Posterior cingulate gyrus (tissue), 11 donors: ENCODE results near the gene BOLL.
"Not testable (repeated sequence)": the region's sequence is repeated elsewhere in the genome, so short reads cannot be mapped to it uniquely, and the experiment has no call there.

Experiments used
- DNase-seq, 10 donors: peaks; one replicate each; pipeline versions ENCODE4 v3.0.0 to v3.0.0-alpha.2; 2020 to 2021; ENCODE audit warnings: mixed read lengths in 3 of 10
- intact Hi-C: fragments of 100-400 bp; cut with DNase I; formaldehyde crosslinking; loops from one replicate; pipeline ENCODE4 v1.15.1; 2023

Gene BOLL

DNA sequence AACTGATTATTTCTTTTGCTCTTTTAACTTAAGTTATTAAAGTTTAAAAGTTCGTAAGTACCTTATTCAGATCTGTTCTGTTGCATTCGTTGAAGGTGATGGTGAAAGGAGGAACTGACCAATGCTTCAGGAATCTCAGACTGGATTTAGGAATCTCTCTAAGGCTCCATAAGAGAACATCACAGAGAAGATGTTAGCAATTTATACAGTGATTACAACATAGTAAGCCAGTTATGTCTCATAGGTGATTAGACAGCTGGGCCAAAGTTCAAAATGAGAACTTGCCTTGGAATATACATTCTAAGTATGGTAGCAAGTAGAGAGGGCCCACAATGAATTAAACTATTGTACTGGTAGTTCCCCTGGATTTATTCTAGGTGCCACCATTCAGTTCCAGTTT lies 76.8 kb downstream of the BOLL start:
- no peak for DNase-seq
- intact Hi-C loops = loop anchor here (5.0 kb wide), 2 partner anchors 191 to 589 kb away; partner anchors contain the start of gene MOB4

GRCh38 chr2:197707316-197708213 lies 77.6 kb downstream of the BOLL start:
- DNase-seq = no peak
- intact Hi-C loops = loop anchor here (1.0 to 5.0 kb wide), 3 partner anchors 71 to 590 kb away; partner anchors contain the start of gene MOB4

DNA sequence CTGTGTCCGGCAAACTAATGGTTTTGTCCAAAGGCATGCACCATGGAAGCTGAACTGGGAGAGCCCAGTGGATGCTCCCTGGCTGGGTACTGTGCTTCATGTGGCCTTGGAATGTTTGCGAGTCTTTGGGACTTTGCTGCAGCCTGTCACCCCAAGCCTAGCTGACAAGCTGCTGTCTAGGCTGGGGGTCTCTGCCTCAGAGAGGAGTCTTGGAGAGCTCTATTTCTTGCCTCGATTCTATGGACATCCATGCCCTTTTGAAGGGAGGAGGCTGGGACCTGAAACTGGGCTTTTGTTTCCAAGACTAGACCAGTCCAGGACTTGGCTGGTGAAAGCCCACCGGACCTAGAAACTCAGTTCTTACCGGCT lies 78.3 kb downstream of the BOLL start:
- intact Hi-C loops = loop anchor here (1.0 to 5.0 kb wide), 3 partner anchors 71 to 590 kb away; partner anchors contain the start of gene MOB4
- DNase-seq = no peak

- peak in 4 of 10 donors; percentile 4 to 72 (median 42) for DNase-seq
- intact Hi-C loops = loop anchor here (1.0 to 5.0 kb wide), 4 partner anchors 189 to 591 kb away; partner anchors contain the start of genes COQ10B, HSPD1 and MOB4
These were observed 78.9 kb downstream of the BOLL start for GRCh38 chr2:197705912-197706838.

DNA sequence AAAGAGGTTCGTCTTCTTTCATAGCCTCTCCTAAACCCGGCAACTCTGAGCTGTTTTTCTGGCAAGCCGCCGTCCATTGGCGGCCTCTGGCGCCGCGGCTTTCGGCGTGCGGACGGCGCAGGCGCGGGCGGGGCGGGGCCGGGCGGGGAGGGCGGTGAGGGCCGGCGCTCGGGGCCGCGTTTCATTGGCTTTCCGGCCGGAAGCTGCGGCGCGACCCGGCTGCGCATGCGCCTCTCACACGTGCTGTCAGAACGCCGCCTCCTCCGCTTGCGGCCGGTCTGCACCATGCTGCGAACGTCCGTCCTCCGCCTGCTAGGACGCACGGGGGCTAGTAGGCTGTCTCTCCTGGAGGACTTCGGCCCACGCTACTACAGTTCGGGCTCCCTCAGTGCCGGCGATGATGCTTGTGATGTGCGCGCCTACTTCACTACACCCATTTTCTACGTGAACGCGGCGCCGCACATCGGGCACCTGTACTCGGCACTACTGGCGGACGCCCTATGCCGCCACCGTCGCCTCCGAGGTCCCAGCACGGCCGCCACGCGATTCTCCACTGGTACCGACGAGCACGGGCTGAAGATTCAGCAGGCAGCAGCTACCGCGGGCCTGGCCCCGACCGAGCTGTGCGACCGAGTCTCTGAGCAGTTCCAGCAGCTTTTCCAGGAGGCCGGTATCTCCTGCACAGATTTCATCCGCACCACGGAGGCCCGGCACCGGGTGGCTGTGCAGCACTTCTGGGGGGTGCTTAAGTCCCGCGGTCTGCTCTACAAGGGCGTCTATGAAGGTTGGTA lies 79.8 kb downstream of the BOLL start, which contains the start of gene MARS2:
Gene MARS2, plus strand, starts transcription at position 249 of the 791 bp plus-strand sequence. Its CDS starts 37 bp downstream, at position 286.
- DNase-seq = peak; percentile 86 to 98 (median 90)
- intact Hi-C loops = loop anchor here (1.0 to 5.0 kb wide), 4 partner anchors 188 to 592 kb away; partner anchors contain the start of genes COQ10B, HSPD1 and MOB4

GRCh38 chr2:197704434-197705120 lies 80.5 kb downstream of the BOLL start:
- intact Hi-C loops = loop anchor here (1.0 to 5.0 kb wide), 4 partner anchors 187 to 593 kb away; partner anchors contain the start of genes COQ10B, HSPD1 and MOB4
- DNase-seq = no peak

GRCh38 chr2:197700960-197701359 lies 84.2 kb downstream of the BOLL start:
- no peak for DNase-seq
- intact Hi-C loops = no loop called here

DNA sequence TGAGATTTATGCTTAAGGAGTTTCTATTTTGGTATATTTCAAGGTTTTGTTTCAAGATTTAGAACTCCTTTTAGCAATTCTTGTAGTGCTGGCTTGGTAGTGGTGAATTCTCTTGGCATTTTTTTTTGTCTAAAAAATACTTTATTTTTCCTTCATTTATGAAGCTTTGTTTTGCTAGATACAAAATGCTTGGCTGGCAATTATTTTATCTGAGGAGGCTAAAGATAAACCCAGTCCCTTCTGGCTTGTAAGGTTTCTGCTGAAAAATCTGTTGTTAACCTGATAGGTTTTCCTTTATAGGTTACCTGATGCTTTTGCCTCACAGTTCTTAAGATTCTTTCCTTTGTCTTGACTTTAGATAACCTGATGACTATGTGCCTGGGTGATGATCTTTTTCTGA lies 85.4 kb downstream of the BOLL start:
- DNase-seq, intact Hi-C loops: not testable (repeated sequence)

DNA sequence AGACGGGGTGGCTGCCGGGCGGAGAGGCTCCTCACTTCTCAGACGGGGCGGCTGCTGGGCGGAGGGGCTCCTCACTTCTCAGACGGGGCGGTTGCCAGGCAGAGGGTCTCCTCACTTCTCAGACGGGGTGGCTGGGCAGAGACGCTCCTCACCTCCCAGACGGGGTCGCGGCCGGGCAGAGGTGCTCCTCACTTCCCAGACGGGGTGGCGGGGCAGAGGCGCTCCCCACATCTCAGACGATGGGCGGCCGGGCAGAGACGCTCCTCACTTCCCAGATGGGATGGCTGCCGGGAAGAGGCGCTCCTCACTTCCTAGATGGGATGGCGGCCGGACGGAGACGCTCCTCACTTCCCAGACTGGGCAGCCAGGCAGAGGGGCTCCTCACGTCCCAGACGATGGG lies 88.5 kb downstream of the BOLL start:
- intact Hi-C loops = not testable (repeated sequence)
- DNase-seq = peak in 1 of 10 donors; percentile 24

DNA sequence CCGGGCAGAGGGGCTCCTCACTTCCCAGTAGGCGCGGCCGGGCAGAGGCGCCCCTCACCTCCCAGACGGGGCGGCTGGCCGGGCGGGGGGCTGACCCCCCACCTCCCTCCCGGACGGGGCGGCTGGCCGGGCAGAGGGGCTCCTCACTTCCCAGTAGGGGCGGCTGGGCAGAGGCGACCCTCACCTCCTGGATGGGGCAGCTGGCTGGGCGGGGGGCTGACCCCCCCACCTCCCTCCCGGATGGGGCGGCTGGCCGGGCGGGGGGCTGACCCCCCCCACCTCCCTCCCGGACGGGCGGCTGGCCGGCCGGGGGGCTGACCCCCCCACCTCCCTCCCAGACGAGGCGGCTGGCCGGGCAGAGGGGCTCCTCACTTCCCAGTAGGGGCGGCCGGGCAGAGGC lies 89.1 kb downstream of the BOLL start:
- intact Hi-C loops = not testable (repeated sequence)

DNA sequence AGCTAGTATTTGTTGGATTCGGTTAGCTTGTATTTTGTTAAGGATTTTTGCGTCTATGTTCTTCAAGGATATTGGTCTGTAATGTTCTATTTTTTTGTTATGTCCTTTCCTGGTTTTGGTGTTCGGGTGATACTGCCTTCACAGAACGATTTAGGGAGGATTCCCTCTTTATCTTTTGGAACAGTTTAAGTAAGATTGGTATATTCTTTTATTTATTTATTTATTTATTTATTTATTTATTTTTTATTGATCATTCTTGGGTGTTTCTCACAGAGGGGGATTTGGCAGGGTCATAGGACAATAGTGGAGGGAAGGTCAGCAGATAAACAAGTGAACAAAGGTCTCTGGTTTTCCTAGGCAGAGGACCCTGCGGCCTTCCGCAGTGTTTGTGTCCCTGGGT lies 89.9 kb downstream of the BOLL start:
- intact Hi-C loops, DNase-seq: not testable (repeated sequence)

More for the DNA sequence above, 89.1 kb downstream of the BOLL start:
- peak in 2 of 10 donors; percentile 53 to 60 for DNase-seq

DNA sequence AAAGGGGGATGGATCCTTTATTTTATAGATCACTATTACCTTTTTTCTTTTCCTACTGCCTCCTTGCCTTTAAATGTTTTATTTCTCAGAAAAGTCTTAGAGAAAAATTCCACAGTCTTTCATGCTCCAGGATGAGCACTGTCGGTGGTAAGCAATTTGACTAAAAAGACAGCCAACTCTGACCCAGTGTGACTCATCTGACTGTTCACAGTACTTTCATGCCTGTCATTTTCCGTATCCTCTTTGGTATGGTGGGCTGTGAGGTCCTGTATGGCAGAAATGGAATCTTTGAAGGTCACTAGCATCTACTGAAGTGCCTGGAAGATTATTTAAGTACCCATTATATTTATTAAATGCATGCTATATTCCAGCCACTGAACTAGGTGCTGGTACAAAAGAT lies 107.6 kb downstream of the BOLL start:
- intact Hi-C loops = loop anchor here (10.0 kb wide), 2 partner anchors 53 to 163 kb away; partner anchors contain the start of gene MOB4

GRCh38 chr2:197677056-197677455 lies 108.1 kb downstream of the BOLL start:
- no peak for DNase-seq
- intact Hi-C loops = loop anchor here (10.0 kb wide), 2 partner anchors 52 to 162 kb away; partner anchors contain the start of gene MOB4

More for the DNA sequence above, 107.6 kb downstream of the BOLL start:
- no peak for DNase-seq
